ENCODE measurements around the gene DUSP28.

Gene DUSP28

GRCh38 chr2:240586198-240586918, 26.2 kb downstream of the DUSP28 start, which contains the start of gene CAPN10:
CAPN10 (plus strand) TSS chr2:240586734; CDS start chr2:240586912, 178 bp downstream.
- DNase-seq (ENCODE audit: low read depth in 2 of 2): peak; percentile 96

- peak in 1 of 2 donors; percentile 32 for DNase-seq (ENCODE audit: low read depth in 2 of 2)
These were observed 27.0 kb downstream of the DUSP28 start for GRCh38 chr2:240586919-240587800.

DNA sequence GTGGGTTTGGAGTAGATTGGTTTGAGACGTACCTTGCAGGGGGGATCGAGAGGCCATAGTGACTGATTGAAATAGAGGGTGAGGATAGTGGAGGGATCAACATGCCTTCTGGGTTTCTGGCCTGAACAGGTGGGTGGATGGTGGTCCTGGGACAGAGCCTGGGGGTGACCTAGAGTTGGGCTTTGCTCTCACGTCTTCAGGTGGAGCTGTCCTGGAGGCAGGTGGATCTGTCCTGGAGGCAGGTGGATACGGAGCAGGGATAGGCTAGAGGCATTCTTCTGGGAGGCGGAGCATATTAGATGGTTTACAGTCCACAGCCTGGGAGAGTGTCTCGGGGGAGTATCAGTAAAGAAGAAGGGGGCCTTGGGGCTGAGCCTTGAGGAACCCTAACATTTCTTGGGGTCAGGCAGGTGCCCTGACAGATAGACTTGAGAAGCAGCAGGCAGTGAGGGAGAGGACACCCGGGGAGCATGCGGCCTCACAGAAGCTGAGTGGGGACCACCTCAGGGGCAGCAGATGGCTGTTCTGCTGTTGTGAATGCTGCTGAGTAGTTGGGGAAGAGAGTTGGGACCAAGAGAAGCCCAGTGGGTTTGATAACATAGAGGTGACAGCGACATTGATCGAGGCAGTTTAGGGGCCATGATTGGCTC, 28.0 kb downstream of the DUSP28 start:
- no peak for DNase-seq (ENCODE audit: low read depth in 2 of 2)

DNA sequence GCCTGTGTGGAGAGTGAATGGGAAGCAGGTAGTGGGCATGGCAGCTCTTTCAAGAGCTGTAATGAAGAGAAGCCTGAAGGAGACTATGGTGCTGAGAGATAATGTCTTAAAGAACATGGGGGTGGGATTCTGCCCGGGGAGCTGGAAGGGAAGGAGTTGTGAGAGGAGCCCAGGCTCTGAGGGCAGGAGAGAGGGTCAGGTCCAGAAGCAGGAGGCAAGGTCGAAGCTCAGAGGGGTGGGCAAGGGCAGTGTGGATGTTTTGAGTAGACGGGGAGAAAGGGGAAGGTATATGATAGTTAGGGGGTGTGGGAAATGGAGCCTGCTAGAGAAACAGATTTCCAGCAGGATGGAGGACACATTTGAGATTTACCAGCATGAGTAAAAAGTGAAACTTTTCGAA, 28.5 kb downstream of the DUSP28 start:
- DNase-seq (ENCODE audit: low read depth in 2 of 2): no peak

DNA sequence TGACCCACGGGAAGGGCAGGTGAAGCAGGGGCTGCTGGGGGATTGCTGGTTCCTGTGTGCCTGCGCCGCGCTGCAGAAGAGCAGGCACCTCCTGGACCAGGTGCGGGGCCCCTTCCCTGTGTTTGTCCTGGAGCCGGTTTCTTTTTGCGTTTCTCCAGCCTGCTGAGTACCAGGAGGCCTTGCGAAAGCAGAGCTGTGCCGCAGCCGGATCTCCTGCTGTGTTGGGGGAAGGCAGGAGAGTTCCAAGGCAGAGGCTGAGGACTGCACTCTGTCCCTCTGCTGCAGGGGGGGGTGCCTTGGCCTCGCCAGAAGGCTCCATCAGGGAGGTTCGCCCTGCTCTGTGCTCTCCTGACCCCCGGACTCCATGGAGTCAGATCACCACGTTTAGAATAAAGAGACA, 29.2 kb downstream of the DUSP28 start:
- DNase-seq (ENCODE audit: low read depth in 2 of 2): no peak

DNA sequence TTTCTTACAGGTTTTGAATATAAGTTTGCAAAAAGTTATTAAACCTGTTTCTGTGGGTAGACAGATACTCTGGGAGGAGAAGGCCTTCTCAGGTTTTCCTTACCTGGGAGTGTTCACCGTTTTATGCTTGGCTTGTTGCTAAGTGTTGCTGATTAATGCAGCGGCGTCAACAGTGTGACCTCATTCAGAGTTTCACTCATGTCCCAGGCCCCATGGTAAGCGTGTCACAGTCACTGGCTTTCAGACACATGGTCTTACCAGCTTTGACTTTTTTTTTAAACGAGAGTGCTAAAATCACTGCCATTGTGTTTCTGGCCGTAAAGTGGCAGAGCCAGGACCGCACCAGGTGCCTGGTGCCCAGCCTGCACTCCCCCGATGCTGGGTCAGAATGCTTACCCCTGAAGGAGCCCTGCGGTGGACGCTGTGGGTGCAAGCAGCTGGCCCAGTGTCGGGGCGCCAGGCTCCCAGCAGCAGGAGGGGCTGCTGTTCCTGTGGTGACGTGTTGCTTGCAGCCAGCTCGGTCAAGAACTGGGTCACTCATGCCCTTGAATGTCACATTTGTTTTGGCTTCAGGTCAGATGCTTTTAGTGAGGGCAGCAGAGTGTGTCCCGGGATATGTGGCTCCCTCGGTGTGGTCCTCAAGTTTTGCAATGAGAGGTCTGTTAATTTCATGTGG, 29.8 kb downstream of the DUSP28 start:
- no peak for DNase-seq (ENCODE audit: low read depth in 2 of 2)

GRCh38 chr2:240590681-240591111, 30.5 kb downstream of the DUSP28 start:
- DNase-seq (ENCODE audit: low read depth in 2 of 2): no peak

DNA sequence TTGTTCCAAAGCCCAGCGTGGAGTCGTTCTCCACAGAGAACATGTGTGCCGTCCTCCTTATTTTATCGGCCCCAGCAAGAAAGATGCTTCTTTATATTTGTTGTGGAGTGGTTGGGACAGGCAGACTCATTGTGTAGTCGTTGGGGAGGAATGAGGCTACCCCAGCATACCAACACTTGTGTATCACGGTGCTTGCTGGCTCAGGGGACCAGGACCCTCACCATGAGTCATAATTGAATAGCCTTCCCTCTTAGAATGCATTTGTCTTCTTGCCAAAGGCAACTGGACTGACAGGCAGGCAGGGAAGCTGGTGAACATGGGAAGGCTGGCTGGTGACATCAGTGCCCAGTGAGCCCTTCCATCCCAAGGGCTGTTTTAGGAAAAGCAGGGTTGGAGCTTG, 31.1 kb downstream of the DUSP28 start:
- DNase-seq (ENCODE audit: low read depth in 2 of 2): no peak

- DNase-seq (ENCODE audit: low read depth in 2 of 2): no peak
These were observed 31.6 kb downstream of the DUSP28 start for GRCh38 chr2:240591784-240592183.

GRCh38 chr2:240593026-240593702, 33.0 kb downstream of the DUSP28 start:
- DNase-seq (ENCODE audit: low read depth in 2 of 2): no peak

GRCh38 chr2:240593703-240594451, 33.7 kb downstream of the DUSP28 start:
- no peak for DNase-seq (ENCODE audit: low read depth in 2 of 2)

GRCh38 chr2:240594511-240595380, 34.6 kb downstream of the DUSP28 start:
- no peak for DNase-seq (ENCODE audit: low read depth in 2 of 2)

DNA sequence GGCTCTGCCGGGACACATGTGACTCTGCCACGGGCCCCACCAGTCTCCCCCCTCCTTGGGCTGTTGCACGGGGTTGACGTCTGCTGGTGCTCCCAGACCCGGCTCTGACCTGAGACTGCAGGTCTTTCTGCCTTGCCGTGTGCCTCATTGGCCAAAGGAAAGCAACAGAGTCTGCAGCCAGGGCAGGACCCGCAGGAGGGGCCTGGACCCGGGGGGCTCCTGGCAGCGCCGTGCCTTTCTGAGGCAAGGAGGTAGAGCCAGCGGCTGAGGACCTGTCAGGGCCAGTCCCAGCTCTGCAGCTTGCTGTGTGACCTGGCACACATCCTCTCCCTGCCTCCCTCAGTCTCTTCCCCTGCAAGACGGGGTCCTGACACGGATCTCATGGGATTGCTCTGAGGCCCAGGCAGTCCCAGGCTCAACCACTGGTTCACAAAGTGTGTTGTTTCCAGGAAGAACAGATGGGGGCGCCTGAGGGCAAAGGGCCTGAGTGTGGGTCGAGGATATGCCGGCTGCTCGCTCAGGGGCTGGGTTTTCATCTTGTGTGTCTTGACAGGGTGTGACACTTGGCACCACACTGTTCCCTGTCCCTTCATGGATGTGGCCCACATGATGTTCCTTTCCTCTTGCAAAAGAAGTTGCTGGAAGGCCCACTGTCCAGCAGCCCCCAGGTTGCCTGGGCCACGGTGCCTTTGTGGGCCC, 35.4 kb downstream of the DUSP28 start:
- DNase-seq (ENCODE audit: low read depth in 2 of 2): no peak

DNA sequence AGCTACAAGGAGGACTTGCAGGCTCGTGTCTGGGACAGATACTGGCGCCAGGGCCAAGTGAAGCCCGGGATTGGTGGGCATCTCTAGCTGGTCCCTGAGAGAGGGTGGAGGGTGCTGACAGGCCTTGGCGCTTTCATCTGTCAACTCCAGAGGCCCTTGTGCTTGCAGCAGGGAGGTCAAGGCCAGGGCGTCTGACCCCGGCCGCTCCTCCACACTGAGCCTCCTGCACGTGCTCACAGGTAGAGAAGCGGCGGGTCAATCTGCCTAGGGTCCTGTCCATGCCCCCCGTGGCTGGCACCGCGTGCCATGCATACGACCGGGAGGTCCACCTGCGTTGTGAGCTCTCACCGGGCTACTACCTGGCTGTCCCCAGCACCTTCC, 35.9 kb downstream of the DUSP28 start:
- DNase-seq (ENCODE audit: low read depth in 2 of 2): no peak

DNA sequence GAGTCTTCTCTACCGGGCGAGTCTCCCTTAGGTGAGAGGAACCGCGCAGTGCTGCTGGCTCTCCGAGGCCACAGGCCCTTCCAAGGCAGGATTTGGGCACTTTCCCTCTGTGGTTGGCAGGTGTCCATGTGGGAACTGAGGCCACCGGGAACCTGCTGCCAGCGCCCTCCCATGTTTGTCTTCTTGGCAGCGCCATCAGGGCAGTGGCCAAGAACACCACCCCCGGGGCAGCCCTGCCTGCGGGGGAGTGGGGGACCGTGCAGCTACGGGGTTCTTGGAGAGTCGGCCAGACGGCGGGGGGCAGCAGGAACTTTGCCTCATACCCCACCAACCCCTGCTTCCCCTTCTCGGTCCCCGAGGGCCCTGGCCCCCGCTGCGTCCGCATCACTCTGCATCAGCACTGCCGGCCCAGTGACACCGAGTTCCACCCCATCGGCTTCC, 36.4 kb downstream of the DUSP28 start:
- no peak for DNase-seq (ENCODE audit: low read depth in 2 of 2)

DNA sequence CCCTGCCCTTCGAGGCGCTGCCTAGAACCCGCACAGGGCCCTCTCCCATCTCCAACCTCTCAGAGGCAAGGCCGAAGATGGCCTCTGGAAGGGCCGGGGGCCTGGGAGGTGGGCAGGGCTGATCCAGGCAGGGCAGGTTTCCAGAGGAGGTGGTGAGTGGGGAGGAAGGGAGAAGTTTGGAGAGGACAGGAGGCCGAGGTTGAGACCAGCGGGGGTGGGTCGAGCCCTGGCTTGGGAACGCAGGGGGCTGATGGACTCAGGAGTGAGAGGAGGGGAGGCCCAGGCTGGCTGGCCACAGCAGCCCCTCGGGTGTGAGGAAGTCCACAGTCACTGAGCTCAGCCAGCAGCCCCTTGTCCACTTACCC, 36.9 kb downstream of the DUSP28 start:
- DNase-seq (ENCODE audit: low read depth in 2 of 2): no peak

DNA sequence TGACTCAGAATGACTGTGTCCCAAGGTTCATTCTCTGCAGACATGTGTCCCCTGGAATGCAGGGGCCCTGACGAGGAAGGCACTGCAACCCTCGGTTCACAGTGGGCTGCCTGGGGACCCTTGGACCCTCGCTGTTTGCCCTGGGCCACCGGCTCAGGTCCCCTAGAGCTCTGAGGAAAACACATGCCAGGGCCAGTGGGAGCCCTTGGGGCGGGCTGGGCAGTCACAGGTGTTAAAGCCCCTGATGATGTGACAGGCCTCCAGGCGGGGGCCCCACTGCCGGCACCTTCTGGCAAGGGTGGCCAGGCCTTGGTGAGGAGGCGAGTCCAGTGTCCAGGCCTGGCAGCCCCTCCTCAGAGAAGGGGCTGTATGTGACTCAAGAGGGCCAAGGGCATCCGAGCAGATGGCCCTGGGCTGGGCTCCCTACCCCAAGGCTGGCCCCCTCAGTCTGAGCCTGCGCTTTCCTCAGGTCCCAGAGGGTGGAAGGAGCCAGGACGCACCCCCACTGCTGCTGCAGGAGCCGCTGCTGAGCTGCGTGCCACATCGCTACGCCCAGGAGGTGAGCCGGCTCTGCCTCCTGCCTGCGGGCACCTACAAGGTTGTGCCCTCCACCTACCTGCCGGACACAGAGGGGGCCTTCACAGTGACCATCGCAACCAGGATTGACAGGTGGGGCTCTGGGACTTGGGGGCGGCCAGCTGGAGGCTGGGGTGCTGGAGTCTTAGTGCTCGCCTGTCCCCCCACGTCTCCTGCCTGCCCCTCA, 37.4 kb downstream of the DUSP28 start:
- DNase-seq (ENCODE audit: low read depth in 2 of 2): no peak

DNA sequence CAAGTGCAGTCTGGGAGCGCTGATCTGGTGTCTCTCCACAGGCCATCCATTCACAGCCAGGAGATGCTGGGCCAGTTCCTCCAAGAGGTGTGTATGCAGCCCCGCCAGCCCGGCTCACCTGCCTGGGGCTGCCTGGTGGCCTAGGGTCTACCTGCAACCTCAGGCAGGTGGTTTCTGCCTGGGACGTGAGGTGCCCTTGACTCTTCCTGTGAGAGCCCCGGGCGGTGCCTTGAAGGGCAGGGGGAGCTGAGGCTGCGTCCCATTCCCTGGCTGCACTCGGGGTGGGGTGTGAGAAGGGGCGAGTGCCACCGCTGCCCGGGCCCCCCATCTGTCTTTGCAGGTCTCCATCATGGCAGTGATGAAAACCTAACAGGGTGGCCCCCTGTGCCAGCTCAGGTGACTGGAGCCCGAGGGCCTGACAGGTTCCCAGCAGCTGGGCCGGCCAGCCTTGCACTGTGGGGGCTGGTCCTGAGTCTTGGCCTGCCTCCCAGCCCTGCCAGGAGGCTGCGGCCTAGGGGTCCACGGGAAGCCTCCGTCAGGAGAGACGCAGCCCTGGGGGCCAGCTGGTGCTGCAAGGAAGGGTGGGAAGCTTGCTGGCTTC, 38.3 kb downstream of the DUSP28 start:
- DNase-seq (ENCODE audit: low read depth in 2 of 2): no peak
